ENCODE data around the gene SMAD7. TPM values are rescaled to one million over a fixed set of nuclear protein-coding genes. Genes with fewer than 3 reads are reported as not detected.

SMAD7 gene
- total and polyA plus RNA-seq, 2 donors: 7.8 to 9.3 TPM

- H3K27me3 ChIP-seq (ENCODE audit: control insufficient read depth in 2 of 2, insufficient read depth in 1 of 2, low read length in 1 of 2): peaks cover 77 to 92% of the 10 kb centered on the region in 2 donors
- H3K27ac ChIP-seq (ENCODE audit: low read depth in 1 of 2, low read length in 1 of 2): no peak overlapping the region
- no peaks in the 10 kb centered on the region for H3K9me3 ChIP-seq (ENCODE audit: control insufficient read depth in 2 of 2, insufficient read depth in 1 of 2, low read length in 1 of 2)
- H3K36me3 ChIP-seq (ENCODE audit: control insufficient read depth in 2 of 2, insufficient read depth in 2 of 2, low read length in 1 of 2): peaks cover 0 to 6% of the 10 kb centered on the region in 2 donors
- no peak overlapping the region for H3K4me3 ChIP-seq (ENCODE audit: low read length in 2 of 2)
- H3K4me1 ChIP-seq (ENCODE audit: control insufficient read depth in 2 of 2, insufficient read depth in 2 of 2, low read length in 2 of 2): peaks cover 27 to 77% of the 10 kb centered on the region in 2 donors
- 73% methylated on average over 8 of the region's 8 CpGs for WGBS
- no peak for DNase-seq (ENCODE audit: low read depth in 6 of 9, low spot score in 9 of 9)
Measured at GRCh38 chr18:48943736-48944527, 6.8 kb downstream of the SMAD7 start.

DNA sequence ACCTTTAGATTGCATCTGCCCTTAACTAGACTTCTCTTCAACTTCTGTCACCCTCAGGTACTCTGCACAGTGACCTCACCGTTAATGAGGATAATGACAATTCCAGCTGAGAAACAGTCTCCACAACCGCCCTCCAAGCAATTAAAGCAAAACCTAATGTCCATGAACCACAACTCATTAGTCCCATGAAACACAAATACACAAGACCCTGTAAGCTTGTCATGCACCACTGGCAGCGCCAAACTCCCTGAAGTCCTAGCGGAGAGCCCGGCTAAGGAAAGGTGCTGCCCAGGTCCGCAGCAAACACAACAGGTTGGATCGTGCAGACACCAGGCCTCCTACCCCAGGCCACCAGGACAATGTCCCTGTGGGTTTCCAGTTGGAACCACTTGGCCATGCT lies 7.4 kb downstream of the SMAD7 start:
- Histone ChIP-seq H3K9me3 (ENCODE audit: control insufficient read depth in 2 of 2, insufficient read depth in 1 of 2, low read length in 1 of 2) (no peaks in the 10 kb centered on the region), H3K27me3 (ENCODE audit: control insufficient read depth in 2 of 2, insufficient read depth in 1 of 2, low read length in 1 of 2) (peaks cover 76 to 92% of the 10 kb centered on the region in 2 donors), H3K36me3 (ENCODE audit: control insufficient read depth in 2 of 2, insufficient read depth in 2 of 2, low read length in 1 of 2) (peaks cover 0 to 6% of the 10 kb centered on the region in 2 donors), H3K27ac (ENCODE audit: low read depth in 1 of 2, low read length in 1 of 2) (no peak overlapping the region), H3K4me1 (ENCODE audit: control insufficient read depth in 2 of 2, insufficient read depth in 2 of 2, low read length in 2 of 2) (peaks cover 23 to 74% of the 10 kb centered on the region in 2 donors), H3K4me3 (ENCODE audit: low read length in 2 of 2) (no peak overlapping the region)
- WGBS: 94% methylated on average over 7 of the region's 7 CpGs
- no peak for DNase-seq (ENCODE audit: low read depth in 6 of 9, low spot score in 9 of 9)

DNA sequence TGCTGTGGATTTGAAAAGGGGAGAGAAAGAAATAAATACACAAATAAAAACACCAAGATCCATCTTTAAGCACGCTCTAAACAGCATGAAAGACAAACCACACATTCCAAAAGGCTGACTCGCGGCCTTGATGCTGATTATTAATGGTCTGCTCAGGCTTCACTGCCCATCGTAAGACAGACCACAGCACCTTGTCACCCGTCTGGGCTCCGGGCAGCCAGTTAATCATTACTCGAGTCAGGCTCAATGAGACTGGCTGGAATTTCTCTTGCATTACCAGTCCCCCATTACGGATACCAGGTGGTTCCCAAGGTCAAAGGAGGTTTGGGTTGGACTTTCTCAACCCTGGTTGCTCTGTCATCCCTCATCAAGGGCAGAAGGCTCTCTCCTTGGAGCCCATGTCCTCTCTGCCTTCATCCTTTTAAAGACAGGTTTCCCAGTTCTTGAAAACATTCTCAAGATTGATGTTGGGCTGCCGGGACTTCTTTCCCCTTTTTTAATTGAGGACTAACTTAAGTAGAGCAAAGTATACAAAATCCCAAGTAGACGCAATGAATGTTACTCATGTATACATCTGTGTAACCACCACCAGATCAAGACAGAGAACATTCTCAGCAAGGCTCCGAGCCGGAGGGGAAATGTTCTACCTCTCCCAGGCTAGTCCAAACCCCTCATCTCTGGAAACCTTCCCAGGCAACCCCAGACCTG lies 8.1 kb downstream of the SMAD7 start:
- no peak for DNase-seq (ENCODE audit: low read depth in 6 of 9, low spot score in 9 of 9)
- peaks cover 0 to 6% of the 10 kb centered on the region in 2 donors for H3K36me3 ChIP-seq (ENCODE audit: control insufficient read depth in 2 of 2, insufficient read depth in 2 of 2, low read length in 1 of 2)
- peaks cover 23 to 67% of the 10 kb centered on the region in 2 donors for H3K4me1 ChIP-seq (ENCODE audit: control insufficient read depth in 2 of 2, insufficient read depth in 2 of 2, low read length in 2 of 2)
- 97% methylated on average over 12 of the region's 12 CpGs for WGBS
- H3K27ac ChIP-seq (ENCODE audit: low read depth in 1 of 2, low read length in 1 of 2): no peak overlapping the region
- no peak overlapping the region for H3K4me3 ChIP-seq (ENCODE audit: low read length in 2 of 2)
- peaks cover 78 to 92% of the 10 kb centered on the region in 2 donors for H3K27me3 ChIP-seq (ENCODE audit: control insufficient read depth in 2 of 2, insufficient read depth in 1 of 2, low read length in 1 of 2)
- no peaks in the 10 kb centered on the region for H3K9me3 ChIP-seq (ENCODE audit: control insufficient read depth in 2 of 2, insufficient read depth in 1 of 2, low read length in 1 of 2)

GRCh38 chr18:48942086-48942485 lies 8.7 kb downstream of the SMAD7 start:
- peaks cover 0 to 6% of the 10 kb centered on the region in 2 donors for H3K36me3 ChIP-seq (ENCODE audit: control insufficient read depth in 2 of 2, insufficient read depth in 2 of 2, low read length in 1 of 2)
- no peak overlapping the region for H3K4me3 ChIP-seq (ENCODE audit: low read length in 2 of 2)
- peaks cover 77 to 92% of the 10 kb centered on the region in 2 donors for H3K27me3 ChIP-seq (ENCODE audit: control insufficient read depth in 2 of 2, insufficient read depth in 1 of 2, low read length in 1 of 2)
- no peak for DNase-seq (ENCODE audit: low read depth in 6 of 9, low spot score in 9 of 9)
- no peak overlapping the region for H3K27ac ChIP-seq (ENCODE audit: low read depth in 1 of 2, low read length in 1 of 2)
- peaks cover 23 to 64% of the 10 kb centered on the region in 2 donors for H3K4me1 ChIP-seq (ENCODE audit: control insufficient read depth in 2 of 2, insufficient read depth in 2 of 2, low read length in 2 of 2)
- WGBS: 98% methylated on average over 8 of the region's 8 CpGs
- H3K9me3 ChIP-seq (ENCODE audit: control insufficient read depth in 2 of 2, insufficient read depth in 1 of 2, low read length in 1 of 2): no peaks in the 10 kb centered on the region

- no peak for DNase-seq (ENCODE audit: low read depth in 6 of 9, low spot score in 9 of 9)
- H3K36me3 ChIP-seq (ENCODE audit: control insufficient read depth in 2 of 2, insufficient read depth in 2 of 2, low read length in 1 of 2): peaks cover 0 to 6% of the 10 kb centered on the region in 2 donors
- no peak overlapping the region for H3K4me3 ChIP-seq (ENCODE audit: low read length in 2 of 2)
- no peaks in the 10 kb centered on the region for H3K9me3 ChIP-seq (ENCODE audit: control insufficient read depth in 2 of 2, insufficient read depth in 1 of 2, low read length in 1 of 2)
- H3K27ac ChIP-seq (ENCODE audit: low read depth in 1 of 2, low read length in 1 of 2): no peak overlapping the region
- 97% methylated on average over 7 of the region's 7 CpGs for WGBS
- H3K27me3 ChIP-seq (ENCODE audit: control insufficient read depth in 2 of 2, insufficient read depth in 1 of 2, low read length in 1 of 2): peaks cover 73 to 92% of the 10 kb centered on the region in 2 donors
- H3K4me1 ChIP-seq (ENCODE audit: control insufficient read depth in 2 of 2, insufficient read depth in 2 of 2, low read length in 2 of 2): peaks cover 23 to 62% of the 10 kb centered on the region in 2 donors
Measured at GRCh38 chr18:48941672-48942071, 9.1 kb downstream of the SMAD7 start.

GRCh38 chr18:48940854-48941611 lies 9.7 kb downstream of the SMAD7 start:
- Histone ChIP-seq H3K4me3 (ENCODE audit: low read length in 2 of 2) (peak overlapping the region in 1 of 2 donors; percentile 24), H3K27me3 (ENCODE audit: control insufficient read depth in 2 of 2, insufficient read depth in 1 of 2, low read length in 1 of 2) (peaks cover 71 to 90% of the 10 kb centered on the region in 2 donors), H3K36me3 (ENCODE audit: control insufficient read depth in 2 of 2, insufficient read depth in 2 of 2, low read length in 1 of 2) (peaks cover 0 to 6% of the 10 kb centered on the region in 2 donors), H3K27ac (ENCODE audit: low read depth in 1 of 2, low read length in 1 of 2) (peak overlapping the region; percentile 48 to 69), H3K9me3 (ENCODE audit: control insufficient read depth in 2 of 2, insufficient read depth in 1 of 2, low read length in 1 of 2) (no peaks in the 10 kb centered on the region), H3K4me1 (ENCODE audit: control insufficient read depth in 2 of 2, insufficient read depth in 2 of 2, low read length in 2 of 2) (peaks cover 23 to 56% of the 10 kb centered on the region in 2 donors)
- 32% methylated on average over 14 of the region's 14 CpGs for WGBS
- peak; percentile 81 to 98 (median 94) for DNase-seq (ENCODE audit: low read depth in 6 of 9, low spot score in 9 of 9)

- WGBS: 66% methylated on average over 16 of the region's 16 CpGs
- Histone ChIP-seq H3K9me3 (ENCODE audit: control insufficient read depth in 2 of 2, insufficient read depth in 1 of 2, low read length in 1 of 2) (peaks cover 0 to 3% of the 10 kb centered on the region in 2 donors), H3K36me3 (ENCODE audit: control insufficient read depth in 2 of 2, insufficient read depth in 2 of 2, low read length in 1 of 2) (peaks cover 0 to 6% of the 10 kb centered on the region in 2 donors), H3K27ac (ENCODE audit: low read depth in 1 of 2, low read length in 1 of 2) (peak overlapping the region; percentile 8 to 51), H3K4me3 (ENCODE audit: low read length in 2 of 2) (no peak overlapping the region), H3K27me3 (ENCODE audit: control insufficient read depth in 2 of 2, insufficient read depth in 1 of 2, low read length in 1 of 2) (peaks cover 56 to 84% of the 10 kb centered on the region in 2 donors), H3K4me1 (ENCODE audit: control insufficient read depth in 2 of 2, insufficient read depth in 2 of 2, low read length in 2 of 2) (peaks cover 28 to 59% of the 10 kb centered on the region in 2 donors)
- no peak for DNase-seq (ENCODE audit: low read depth in 6 of 9, low spot score in 9 of 9)
Measured at GRCh38 chr18:48939205-48940097, 11.3 kb downstream of the SMAD7 start.

DNA sequence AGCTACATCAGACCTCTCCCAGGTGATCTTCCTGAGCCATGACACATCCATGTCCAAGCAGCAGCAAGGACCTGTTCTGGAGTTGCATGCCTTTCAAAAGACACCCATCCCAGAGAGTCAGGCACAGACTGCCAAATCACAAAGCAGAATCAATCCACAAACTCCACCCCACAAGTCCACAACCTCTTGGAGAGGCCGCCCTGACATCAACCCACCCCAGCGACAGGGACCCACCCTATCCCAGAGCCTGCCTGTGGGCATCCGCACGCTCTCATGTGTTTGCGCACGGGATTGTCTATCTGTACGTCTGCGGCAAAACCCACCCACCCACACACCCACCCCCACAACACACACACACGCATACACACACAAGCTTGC lies 11.9 kb downstream of the SMAD7 start:
- H3K9me3 ChIP-seq (ENCODE audit: control insufficient read depth in 2 of 2, insufficient read depth in 1 of 2, low read length in 1 of 2): peaks cover 0 to 3% of the 10 kb centered on the region in 2 donors
- H3K4me3 ChIP-seq (ENCODE audit: low read length in 2 of 2): no peak overlapping the region
- peaks cover 0 to 6% of the 10 kb centered on the region in 2 donors for H3K36me3 ChIP-seq (ENCODE audit: control insufficient read depth in 2 of 2, insufficient read depth in 2 of 2, low read length in 1 of 2)
- DNase-seq (ENCODE audit: low read depth in 6 of 9, low spot score in 9 of 9): no peak
- WGBS: 93% methylated on average over 9 of the region's 9 CpGs
- H3K27me3 ChIP-seq (ENCODE audit: control insufficient read depth in 2 of 2, insufficient read depth in 1 of 2, low read length in 1 of 2): peaks cover 51 to 84% of the 10 kb centered on the region in 2 donors
- peaks cover 28 to 59% of the 10 kb centered on the region in 2 donors for H3K4me1 ChIP-seq (ENCODE audit: control insufficient read depth in 2 of 2, insufficient read depth in 2 of 2, low read length in 2 of 2)
- H3K27ac ChIP-seq (ENCODE audit: low read depth in 1 of 2, low read length in 1 of 2): no peak overlapping the region

Data from thymus (tissue), 11 donors.